C1 segment of cervical spinal cord (tissue), 14 donors: ENCODE measurements around the gene GJD4.

Source experiments
- DNase-seq, 14 donors: peaks; one replicate each; lab custom pipeline; 2025; lab: John Stamatoyannopoulos, UW

GJD4 gene

DNA sequence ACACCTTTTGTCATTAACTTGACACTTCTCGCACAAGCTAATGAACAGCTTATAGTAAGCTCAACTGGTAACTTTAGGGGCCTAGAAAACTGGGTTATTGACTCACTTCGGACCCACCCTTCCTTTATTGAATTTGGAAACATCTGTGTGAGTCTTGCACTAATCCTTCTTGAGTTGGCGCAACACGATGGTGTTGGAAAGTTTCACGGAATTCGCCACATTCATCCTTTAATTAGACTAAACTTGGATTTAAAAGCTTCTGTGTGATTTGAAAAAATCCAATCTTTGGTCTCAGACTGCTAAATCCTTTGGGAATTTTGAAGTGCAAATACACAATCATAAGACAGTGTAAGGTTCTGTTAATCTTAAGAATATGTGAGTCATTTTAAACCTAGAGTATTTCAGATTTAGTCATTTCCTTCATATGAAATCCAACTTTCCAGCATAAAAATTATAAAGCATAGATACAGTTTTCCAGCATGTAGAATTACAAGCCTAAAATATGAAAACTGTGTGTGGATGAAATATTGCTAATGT, 21.9 kb downstream of the GJD4 start:
- no peak for DNase-seq

GRCh38 chr10:35631404-35631803, 26.3 kb downstream of the GJD4 start:
- DNase-seq: no peak

- DNase-seq: no peak
Observed at GRCh38 chr10:35632027-35632426, 26.9 kb downstream of the GJD4 start.

DNA sequence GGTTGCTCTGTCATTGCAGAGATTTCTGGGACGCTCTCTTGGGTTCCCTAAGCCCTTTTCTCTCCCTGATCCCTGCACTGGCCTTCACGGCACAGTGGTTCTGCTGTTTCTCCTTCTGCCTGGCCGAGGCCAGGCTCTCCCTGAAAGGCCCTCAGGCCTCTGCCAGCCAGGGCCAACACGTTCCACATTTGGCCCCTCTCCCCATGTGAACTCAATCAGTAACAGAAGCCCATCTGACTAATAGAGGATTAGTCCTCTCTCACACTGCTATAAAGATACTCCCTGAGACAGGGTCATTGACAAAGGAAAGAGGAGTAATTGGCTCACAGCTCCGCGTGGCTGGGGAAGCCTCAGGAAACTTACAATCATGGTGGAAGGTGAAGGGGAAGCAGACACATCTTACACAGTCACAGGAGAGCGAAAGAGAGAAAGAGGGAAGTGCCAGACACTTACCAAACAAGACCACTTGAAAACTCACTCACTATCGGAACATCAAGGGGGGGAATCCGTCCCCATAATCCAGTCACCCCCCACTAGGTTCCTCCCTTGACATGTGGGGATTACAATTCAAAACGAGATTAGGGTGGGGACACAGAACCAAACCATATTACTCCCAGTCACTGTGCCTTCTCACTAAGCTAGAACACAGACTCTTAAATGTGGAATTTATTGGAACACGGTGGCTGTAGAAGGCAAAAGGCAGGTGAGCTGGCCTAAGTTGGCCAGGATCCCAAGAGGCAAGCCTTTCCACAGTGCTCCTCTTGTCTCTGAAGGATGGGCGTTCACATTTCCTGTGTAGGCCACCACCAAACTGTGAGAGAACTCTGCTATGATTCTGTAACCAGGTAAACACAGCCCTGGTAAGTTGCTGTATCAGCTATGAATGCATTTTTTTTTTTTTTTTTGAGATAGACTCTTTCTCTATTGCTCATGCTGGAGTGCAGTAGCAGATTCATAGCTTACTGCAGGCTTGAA, 28.2 kb downstream of the GJD4 start:
- DNase-seq: no peak

- peak in 7 of 14 donors; percentile 3 to 50 (median 18) for DNase-seq
Observed at GRCh38 chr10:35635576-35635975, 30.4 kb downstream of the GJD4 start.

GRCh38 chr10:35636956-35637355, 31.8 kb downstream of the GJD4 start:
- no peak for DNase-seq

DNA sequence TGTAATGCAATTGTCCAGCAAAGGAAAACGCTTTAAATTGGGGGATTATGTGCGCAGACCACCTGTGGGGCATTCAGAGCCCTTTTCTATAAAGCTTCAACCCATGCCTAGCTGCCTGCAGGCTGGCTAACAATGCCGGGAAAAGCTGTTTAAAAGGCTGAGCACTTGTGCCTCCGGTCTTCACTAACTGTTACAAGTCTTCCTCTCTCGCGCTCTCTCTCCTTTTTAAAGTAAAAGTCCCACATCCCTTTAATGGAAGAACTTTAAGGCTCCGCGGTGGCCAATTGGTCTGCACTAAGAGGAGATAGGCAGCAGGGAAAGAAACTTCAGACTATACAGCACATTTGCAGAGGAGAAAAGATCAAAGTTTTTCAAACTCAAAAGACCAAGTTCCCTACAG, 32.3 kb downstream of the GJD4 start:
- DNase-seq: peak in 1 of 14 donors; percentile 6

DNA sequence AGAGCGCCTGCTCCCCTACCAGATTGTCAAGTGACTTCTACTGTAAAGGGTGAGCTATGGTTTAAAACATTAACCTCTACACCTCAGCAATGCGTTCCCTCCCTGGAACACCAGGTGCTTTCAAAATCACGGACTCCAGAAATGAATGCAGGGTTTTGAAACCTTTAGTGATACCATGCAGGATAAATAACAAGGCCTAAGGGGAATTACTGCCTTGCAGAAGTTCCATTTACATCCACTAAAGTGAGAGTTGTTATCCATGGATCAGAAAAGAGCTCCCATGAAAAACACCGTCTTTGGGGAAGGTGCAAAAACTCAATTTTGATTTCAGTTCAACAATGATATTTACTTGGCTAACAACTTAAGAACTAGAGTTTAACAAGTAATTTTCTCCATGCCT, 33.0 kb downstream of the GJD4 start:
- no peak for DNase-seq

GRCh38 chr10:35639021-35639727, 34.0 kb downstream of the GJD4 start:
- DNase-seq: no peak

GRCh38 chr10:35639728-35640401, 34.7 kb downstream of the GJD4 start:
- DNase-seq: no peak

DNA sequence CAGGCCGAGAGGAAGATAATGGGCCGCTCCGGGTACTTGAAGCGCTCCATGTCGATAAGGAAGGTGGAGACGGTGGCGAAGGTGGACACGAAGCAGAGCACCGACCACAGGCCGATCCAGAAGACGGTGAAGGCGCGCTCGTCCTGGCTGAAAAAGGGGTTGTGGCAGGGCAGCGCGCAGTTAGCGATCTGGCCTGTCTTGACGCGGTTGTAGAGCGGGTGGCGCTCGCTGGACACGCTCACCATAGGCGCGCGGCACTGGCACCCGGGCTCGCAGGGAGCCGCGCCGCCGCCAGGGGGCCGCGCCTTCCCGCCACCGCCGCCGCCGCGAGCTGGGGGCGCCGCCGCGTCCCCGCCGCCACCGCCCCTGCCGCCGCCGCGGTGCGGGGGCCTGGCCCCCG, 35.3 kb downstream of the GJD4 start:
- peak in 6 of 14 donors; percentile 3 to 59 (median 22) for DNase-seq

DNA sequence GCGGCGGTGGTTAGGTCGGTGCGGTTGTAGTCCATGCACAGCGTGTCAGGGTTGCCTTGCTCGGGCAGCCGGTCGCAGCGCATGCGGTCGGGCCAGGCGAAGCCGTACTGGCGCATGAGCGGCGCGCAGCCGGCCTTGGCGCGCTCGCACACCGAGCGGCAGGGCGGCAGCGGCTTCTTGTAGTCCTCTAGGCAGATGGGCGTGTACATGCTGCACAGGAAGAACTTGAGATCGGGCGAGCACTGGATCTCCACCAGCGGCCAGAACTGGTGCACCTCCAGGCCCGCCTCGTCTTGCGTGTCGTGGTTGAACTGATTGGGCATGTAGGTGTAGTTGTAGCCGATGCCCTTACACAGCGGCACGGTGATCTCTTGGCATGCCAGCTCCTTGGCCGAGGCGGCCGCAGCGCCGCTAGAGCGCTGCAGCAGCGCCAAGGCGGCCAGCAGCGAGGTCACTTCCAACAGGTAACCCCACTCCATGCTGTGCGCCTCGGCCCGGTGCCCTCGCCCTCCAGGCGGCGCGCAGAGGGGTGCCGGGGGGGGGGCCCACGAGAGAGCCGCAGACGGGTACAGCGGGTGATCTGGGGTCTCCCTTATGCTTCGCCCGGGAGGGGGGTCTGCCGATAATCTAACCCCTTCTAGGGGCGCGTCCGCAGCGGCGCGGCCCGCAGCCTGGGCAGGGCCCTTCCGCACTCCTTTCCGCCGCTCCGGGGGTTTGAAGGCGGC, 36.0 kb downstream of the GJD4 start:
- DNase-seq: peak in 7 of 14 donors; percentile 3 to 59 (median 18)

- DNase-seq: peak in 3 of 14 donors; percentile 24 to 56 (median 32)
Observed at GRCh38 chr10:35641676-35642034, 36.5 kb downstream of the GJD4 start.

- DNase-seq: peak; percentile 16 to 88 (median 76)
Observed at GRCh38 chr10:35642035-35642792, 37.1 kb downstream of the GJD4 start, which contains the start of gene FZD8. Gene FZD8, minus strand, starts transcription at chr10:35642296. Its CDS starts 867 bp downstream, at chr10:35641429.

DNA sequence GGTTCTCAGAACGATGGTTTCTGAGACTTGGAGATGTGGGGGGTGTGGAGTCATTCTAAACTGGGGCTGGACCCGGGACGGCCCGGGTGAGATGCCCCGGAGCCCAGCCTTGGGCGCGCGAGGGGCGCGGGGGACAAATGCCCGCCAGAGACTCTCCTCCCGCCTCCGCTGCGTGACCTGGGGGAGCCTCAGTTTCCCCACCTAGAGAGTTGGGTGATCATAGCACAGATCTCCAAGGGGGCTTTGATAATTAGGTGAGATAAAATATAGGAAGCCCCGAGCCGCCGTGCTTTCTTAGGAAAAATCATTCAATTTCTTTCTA, 37.6 kb downstream of the GJD4 start:
- DNase-seq: no peak

- DNase-seq: peak in 10 of 14 donors; percentile 18 to 65 (median 33)
Observed at GRCh38 chr10:35643151-35644049, 38.3 kb downstream of the GJD4 start.

DNA sequence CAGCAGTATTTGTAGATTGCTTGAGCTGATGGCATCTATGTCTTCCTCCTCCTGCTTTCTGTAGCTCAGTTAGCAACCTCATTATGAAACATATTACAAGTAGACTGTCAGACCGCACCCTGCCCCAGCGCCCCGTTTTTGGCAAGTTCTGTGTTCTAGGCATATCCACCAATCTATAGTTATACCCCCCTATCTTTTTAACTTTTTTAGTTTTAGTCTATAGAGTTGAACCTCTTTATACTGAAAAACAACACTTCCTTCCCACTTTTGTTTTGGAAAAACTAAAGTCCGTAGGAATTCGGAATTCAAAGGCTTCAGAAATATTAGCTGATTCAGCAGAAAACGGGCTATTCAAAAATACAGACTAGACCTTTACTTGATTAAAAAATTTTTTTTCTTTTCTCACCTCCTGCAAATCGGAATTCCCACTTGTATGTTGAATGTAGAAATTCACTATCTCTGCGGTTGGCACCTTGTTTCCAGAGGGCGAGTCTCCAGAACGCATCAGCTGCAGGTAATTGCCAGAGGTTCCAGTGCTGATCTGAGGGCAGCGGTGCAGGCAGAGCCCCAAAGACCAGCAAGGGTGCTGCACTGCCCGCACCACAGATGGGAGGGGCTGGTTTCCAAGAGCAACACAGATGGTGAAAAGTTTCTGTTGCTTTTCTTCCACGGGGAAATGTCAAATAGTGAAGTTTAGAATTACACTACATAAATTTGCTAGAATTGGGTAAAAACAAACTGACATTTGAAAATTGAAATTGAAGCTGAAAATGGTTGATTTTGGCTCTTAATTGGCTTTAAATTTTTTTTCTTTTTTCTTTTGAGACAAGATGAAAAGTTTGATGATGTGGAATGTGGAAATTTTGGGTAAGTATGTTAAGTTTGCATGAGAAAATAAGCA, 39.2 kb downstream of the GJD4 start:
- DNase-seq: peak in 1 of 14 donors; percentile 8

- no peak for DNase-seq
Observed at GRCh38 chr10:35650894-35651293, 45.8 kb downstream of the GJD4 start.
